T-helper 1 cell treated with Interleukin-12 subunit alpha and Interleukin-12 subunit beta and Interleukin-4 antibody, amounts not matched to agents 30 ng/mL and 1 ng/mL, for 36 hours (primary cell): ENCODE results near the gene MEIS3. TPM values are rescaled to one million over a fixed set of nuclear protein-coding genes. Genes with fewer than 3 reads are reported as not detected.
"Not testable (repeated sequence)": the region's sequence is repeated elsewhere in the genome, so short reads cannot be mapped to it uniquely, and the experiment has no call there.

ENCODE experiments used
- intact Hi-C: fragments of 100-400 bp; cut with micrococcal nuclease; formaldehyde crosslinking; loops from one replicate; pipeline ENCODE4 v1.15.1; 2024
- total RNA-seq: library from RNA; stranded (reverse); gene quantifications from 2 replicates; pipeline ENCODE4 v1.2.3, GENCODE V29; 2022

Gene MEIS3
- total RNA-seq, 1 donor from 2014 or later = not detected

DNA sequence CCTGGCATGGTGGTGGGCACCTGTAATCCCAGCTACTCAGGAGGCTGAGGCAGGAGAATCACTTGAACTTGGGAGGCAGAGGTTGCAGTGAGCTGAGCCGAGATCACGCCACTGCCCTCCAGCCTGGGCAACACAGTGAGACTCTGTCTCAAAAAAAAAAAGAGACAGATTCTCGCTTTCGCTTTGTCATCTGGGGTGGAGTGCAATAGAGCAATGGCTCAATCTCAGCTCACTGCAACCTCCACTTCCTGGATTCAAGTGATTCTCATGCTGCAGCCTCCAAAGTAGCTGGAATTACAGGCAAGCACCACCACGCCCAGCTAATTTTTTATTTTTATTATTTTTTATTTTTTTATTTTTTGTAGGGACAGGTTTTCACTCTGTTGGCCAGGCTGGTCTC is 30.6 kb downstream of the MEIS3 start:
- intact Hi-C loops = not testable (repeated sequence)

GRCh38 chr19:47387623-47388022 is 31.7 kb downstream of the MEIS3 start:
- intact Hi-C loops = not testable (repeated sequence)

GRCh38 chr19:47386582-47386981 is 32.7 kb downstream of the MEIS3 start:
- intact Hi-C loops = not testable (repeated sequence)

- intact Hi-C loops = not testable (repeated sequence)
These were observed 34.8 kb downstream of the MEIS3 start for GRCh38 chr19:47384533-47384932.

- intact Hi-C loops = not testable (repeated sequence)
These were observed 35.4 kb downstream of the MEIS3 start for GRCh38 chr19:47383890-47384289.

DNA sequence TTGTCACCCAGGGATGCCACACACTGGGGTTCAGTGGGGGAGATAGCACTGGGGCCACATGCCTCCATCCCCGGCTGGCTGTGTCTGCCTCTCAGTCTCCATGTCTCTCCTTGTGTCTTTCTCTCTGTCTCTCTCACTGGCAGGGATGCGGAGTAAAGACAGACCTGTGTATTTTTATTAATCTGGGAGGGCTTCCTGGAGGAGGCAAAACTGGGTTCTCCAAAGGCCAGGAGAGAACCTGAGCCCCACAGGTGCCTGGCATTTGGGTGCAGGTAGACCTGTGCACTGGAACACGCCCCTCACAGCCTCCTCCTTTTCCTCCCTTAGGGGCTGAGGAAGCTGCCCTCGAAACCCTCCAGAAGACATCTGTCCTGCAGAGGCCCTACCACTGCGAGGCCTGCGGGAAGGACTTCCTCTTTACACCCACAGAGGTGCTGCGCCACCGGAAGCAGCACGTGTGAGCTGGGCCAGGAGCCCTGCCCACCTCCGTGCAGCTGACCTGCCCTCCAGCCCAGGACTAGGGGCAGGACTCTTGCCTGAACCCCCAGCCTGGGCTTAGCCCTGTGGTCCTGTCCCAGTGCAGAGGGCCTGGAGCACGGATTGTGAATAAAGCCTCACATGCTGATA is 37.6 kb downstream of the MEIS3 start:
- intact Hi-C loops = no loop called here

DNA sequence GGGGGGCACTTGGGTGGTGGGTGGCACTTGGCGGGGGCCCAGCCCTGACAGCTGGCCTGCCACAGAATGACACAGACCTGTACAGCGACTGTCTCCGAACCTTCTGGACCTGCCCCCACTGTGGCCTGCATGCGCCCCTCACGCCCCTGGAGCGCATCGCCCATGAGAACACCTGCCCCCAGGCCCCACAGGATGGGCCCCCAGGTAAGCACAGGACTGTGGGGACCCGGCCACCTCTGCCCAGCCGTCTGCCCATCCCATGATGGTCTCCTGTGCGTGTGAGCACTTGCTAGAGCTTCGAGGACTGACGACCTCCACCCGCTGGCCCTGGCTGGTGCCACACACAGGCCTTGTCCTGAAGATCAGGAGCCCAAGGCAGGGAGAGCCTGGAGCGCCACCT is 38.2 kb downstream of the MEIS3 start:
- intact Hi-C loops = no loop called here

DNA sequence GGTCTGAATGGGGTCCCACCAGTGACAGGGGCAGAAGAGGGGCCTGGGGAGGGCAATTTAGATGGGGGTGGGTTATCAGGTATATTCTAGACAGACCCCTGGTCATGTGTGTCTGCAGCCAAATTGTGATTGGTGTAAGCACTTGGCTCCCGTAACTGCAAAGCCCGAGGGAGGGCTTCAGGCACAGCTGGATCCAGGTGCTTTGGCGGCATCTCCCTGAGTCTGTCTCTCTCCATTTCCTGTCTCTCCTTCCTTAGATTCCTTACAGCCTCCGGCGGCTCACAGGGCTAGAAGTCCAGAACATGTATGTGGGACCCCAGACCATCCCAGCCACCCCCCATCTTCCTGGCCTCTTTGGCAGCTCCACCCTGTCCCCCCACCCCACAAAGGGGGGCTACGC is 38.8 kb downstream of the MEIS3 start:
- intact Hi-C loops = no loop called here

GRCh38 chr19:47379381-47379938 is 39.9 kb downstream of the MEIS3 start:
- intact Hi-C loops = no loop called here

DNA sequence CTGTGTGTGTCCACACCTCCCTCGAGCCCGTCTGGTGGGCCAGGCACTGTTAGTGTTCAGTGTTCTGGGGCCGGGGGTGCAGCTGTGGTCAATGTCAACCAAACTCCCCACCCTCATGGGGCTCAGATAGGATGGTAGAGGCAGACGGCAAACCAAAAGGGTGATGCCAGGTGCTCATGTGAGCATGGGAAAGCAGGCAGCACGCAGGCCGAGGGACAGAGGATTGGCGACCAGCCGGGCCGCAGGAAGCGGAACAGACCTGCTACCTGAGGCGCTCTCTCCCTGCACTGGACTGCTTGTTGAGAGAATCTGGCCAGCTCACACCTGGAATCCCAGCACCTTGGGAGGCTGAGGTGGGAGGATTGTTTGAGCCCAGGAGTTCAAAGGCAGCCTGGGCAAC is 41.1 kb downstream of the MEIS3 start:
- intact Hi-C loops = no loop called here

- intact Hi-C loops = no loop called here
These were observed 41.5 kb downstream of the MEIS3 start for GRCh38 chr19:47377801-47378200.

DNA sequence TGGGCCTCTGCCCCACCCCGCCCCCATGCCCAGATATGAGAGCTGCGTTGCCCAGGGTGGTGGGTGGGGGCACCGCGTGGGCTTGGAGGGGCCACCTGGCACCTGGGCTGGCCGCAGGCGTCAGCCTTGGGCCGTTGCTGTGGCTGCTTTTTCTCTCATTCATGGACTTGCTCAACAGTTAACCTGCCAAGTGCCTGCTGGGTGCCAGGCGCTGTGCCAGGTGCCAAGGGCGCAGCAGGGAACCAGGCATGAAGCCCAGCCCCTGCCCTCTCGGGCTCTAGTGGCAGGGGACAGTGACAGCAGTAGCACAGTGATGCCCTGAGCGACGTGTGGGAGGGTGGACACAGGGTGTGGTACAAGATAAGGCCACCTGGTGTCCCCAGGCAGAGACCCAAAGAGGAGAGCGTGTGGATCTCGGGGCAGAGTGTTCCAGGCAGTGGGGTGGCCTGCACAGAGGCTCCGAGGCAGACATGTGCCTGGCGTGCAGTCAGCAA is 42.1 kb downstream of the MEIS3 start:
- intact Hi-C loops = no loop called here

GRCh38 chr19:47376589-47377144 is 42.7 kb downstream of the MEIS3 start:
- intact Hi-C loops = no loop called here

DNA sequence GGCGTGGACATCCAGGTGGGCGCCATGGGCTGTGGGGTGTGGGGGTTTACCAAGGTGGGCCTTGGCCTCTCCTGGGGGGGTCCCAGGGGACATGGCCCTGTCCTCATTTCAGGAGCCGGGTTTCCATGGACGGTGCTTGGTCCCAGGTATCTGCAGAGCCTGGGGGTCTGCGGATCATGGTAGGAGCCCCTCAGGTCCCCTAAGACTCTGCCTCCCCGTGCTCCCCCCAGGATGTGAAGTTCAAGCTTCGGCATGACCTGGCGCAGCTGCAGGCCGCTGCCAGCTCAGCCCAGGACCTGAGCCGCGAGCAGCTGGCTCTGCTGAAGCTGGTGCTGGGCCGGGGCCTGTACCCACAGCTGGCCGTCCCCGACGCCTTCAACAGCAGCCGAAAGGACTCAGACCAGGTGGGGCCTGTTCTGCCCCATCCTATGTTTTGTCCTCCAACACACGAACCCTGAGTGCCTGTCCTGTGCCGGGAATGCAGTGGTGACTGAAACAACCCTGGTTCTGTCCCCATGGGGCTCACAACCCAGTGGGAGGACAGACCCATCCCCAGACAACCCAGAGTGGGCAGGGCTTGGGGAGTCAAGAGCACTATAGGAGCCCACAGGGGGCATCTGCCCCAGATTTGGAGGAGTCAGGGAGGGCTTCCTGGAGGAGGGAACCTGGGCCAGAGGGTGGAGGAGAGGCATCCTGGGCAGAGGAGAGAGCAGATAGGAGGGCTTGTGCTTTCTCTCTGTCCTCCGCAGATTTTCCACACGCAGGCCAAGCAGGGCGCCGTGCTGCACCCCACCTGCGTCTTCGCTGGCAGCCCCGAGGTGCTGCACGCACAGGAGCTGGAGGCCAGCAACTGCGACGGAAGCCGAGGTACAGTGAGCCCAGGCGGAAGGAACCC is 43.4 kb downstream of the MEIS3 start:
- intact Hi-C loops = no loop called here

DNA sequence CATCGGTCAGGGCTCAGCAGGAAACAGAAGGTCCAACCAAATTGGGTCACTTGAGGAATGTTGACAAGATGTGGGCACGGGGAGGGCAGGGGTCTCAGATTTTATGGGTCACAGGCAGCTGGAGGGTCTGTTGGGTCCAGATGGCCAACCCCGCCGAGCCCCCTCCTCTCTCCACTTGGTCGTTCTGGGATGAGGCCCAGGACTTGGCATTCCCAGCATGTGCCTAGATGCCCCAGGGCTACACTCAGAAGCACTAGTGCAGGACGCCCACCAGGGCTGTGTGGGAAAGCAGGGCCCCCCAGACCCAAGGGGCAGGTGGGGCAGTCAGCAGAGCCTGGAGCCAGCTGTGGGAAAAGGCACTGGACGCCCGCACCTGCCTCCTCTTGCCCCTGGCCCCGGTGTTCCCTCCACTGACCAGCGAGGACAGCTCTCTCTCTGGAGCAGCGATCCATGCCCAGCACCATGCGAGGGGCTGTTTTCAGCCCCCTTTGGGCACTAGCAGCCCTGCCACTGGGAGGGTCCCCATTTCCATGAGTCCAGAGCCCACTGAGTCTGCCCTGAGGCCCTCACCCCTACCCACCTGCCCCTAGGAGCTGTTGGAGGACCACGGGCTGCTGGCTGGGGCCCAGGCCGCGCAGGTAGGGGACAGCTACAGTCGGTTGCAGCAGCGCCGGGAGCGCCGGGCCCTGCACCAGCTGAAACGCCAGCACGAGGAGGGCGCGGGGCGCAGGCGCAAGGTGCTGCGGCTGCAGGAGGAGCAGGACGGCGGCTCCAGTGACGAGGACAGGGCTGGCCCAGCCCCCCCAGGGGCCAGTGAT is 44.2 kb downstream of the MEIS3 start:
- intact Hi-C loops = no loop called here

GRCh38 chr19:47373246-47374240 is 45.8 kb downstream of the MEIS3 start:
- intact Hi-C loops = no loop called here

- intact Hi-C loops = no loop called here
These were observed 46.7 kb downstream of the MEIS3 start for GRCh38 chr19:47372603-47373002.

DNA sequence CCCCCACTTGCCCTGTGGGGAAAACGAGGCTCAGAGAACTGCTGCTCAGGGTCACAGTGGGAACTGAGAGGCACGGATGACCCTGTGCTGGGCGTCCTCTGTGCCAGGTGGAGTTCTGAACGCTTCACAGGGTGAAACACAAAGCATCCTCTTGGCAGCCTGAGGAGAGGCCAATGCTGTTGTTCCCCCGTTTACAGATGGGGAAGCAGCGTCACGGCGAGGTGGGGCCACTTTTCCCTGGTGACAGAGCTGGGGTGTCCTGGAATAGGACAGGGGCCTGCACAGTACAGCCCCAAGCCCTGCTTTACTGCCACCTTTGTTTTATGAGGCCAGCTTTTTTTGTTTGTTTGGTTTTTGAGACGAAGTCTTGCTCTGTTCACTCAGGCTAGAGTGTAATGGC is 48.1 kb downstream of the MEIS3 start:
- intact Hi-C loops = no loop called here

DNA sequence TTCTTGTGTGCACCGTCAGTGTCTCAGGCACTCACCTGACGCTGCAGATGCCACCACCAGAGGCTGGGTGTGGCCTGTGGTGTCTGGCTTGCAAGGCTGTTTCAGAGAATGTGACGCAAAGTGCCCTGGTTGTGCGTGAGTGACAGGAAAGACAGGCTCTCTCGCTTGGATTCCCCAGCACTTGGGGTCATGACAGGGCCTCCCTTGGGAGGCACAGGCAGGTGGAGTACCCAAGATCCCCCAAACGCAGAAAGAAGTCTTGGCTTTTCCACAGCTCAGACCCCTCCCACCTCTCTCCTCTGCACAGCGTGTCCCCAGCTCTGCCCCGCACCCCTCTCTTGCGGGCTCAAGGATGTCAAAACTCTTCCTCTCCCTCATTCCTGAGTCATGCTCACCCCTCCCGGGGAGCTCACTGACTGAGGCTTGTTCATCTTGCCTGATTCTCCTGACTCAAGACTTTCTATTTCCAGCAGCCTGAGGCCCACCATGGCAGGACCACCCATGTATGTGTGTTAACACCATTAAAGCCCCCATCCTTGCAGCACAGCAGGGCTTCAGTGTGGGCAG is 49.2 kb downstream of the MEIS3 start:
- intact Hi-C loops = no loop called here

- intact Hi-C loops = not testable (repeated sequence)
These were observed 53.9 kb downstream of the MEIS3 start for GRCh38 chr19:47365455-47365854.
